ENCODE results near the gene EHBP1.

EHBP1 gene

GRCh38 chr2:62706721-62707521 lies 1.4 kb downstream of the EHBP1 start:
- TF ChIP-seq ZNF664 (tag by site-specific recombination; IDR thresholded peaks at IDR 0.05): no peak
- TF ChIP-seq SCRT2 (tag by site-specific recombination; IDR thresholded peaks at IDR 0.05): peak; percentile 86
- 0 out of 2 replicates have a peak, but pooled peaks have one; percentile 0 for TF ChIP-seq ZNF18 (tag by site-specific recombination; IDR thresholded peaks at IDR 0.05)
- 0 out of 2 replicates have a peak, but pooled peaks have one; percentile 2 for TF ChIP-seq ZBTB17 (tag by site-specific recombination; IDR thresholded peaks at IDR 0.05)
- TF ChIP-seq PATZ1 (tag by site-specific recombination; IDR thresholded peaks at IDR 0.05): no peak
- 0 out of 2 replicates have a peak, but pooled peaks have one; percentile 19 for TF ChIP-seq FEZF1 (tag by site-specific recombination; IDR thresholded peaks at IDR 0.05)
- Histone ChIP-seq H3K4me1 (ENCODE audit: control insufficient read depth, insufficient read depth, low read length) (peaks cover 6% of the 10 kb centered on the region), H3K27ac (ENCODE audit: extremely low read depth, low read depth, low read length) (no peak overlapping the region; the same call in 1 of the 2 replicates), H3K9me3 (ENCODE audit: control insufficient read depth, insufficient read depth, low read depth, low read length) (no peaks in the 10 kb centered on the region), H3K36me3 (ENCODE audit: control insufficient read depth in 2 of 2, insufficient read depth in 1 of 2, low read length in 2 of 2) (peaks cover 7 to 34% of the 10 kb centered on the region in 2 experiments), H3K4me3 (ENCODE audit: low read depth, low read length) (peak overlapping the region; percentile 87)
- CTCF ChIA-PET: no interaction called here
- POLR2A ChIA-PET: no interaction called here

- Histone ChIP-seq H3K27ac (ENCODE audit: extremely low read depth, low read depth, low read length) (no peak overlapping the region), H3K9me3 (ENCODE audit: control insufficient read depth, insufficient read depth, low read depth, low read length) (no peaks in the 10 kb centered on the region), H3K36me3 (ENCODE audit: control insufficient read depth in 2 of 2, insufficient read depth in 1 of 2, low read length in 2 of 2) (peaks cover 7 to 36% of the 10 kb centered on the region in 2 experiments), H3K4me3 (ENCODE audit: low read depth, low read length) (no peak overlapping the region), H3K4me1 (ENCODE audit: control insufficient read depth, insufficient read depth, low read length) (peaks cover 6% of the 10 kb centered on the region)
- POLR2A ChIA-PET: no interaction called here
- CTCF ChIA-PET: interaction anchor here (0.6 kb wide), 1 partner anchor 99 kb away, joined by 3 read pairs; no protein-coding TSS in a partner anchor
- TF ChIP-seq ZNF404 (tag by site-specific recombination; IDR thresholded peaks at IDR 0.05) (no peak), BCL11B (tag by site-specific recombination; IDR thresholded peaks at IDR 0.05; ENCODE audit: low read depth) (no peak), ZNF548 (tag by site-specific recombination; IDR thresholded peaks at IDR 0.05) (no peak), ZNF169 (tag by site-specific recombination; IDR thresholded peaks at IDR 0.05) (no peak), FEZF1 (tag by site-specific recombination; IDR thresholded peaks at IDR 0.05) (no peak), ELK4 (IDR thresholded peaks at IDR 0.05; ENCODE audit: borderline replicate concordance, low read depth, low read length) (no peak), KLF9 (tag by site-specific recombination; IDR thresholded peaks at IDR 0.05; ENCODE audit: low read depth) (no peak), ZSCAN30 (tag by site-specific recombination; IDR thresholded peaks at IDR 0.05) (no peak), ZNF449 (tag by site-specific recombination; IDR thresholded peaks at IDR 0.05) (no peak), PRDM2 (tag by site-specific recombination; IDR thresholded peaks at IDR 0.05; ENCODE audit: borderline replicate concordance) (no peak), KLF17 (tag by site-specific recombination; IDR thresholded peaks at IDR 0.05) (no peak), ZSCAN16 (tag by site-specific recombination; IDR thresholded peaks at IDR 0.05) (no peak), ZNF214 (tag by site-specific recombination; IDR thresholded peaks at IDR 0.05; ENCODE audit: borderline replicate concordance) (no peak), ZNF830 (tag by site-specific recombination; IDR thresholded peaks at IDR 0.05; ENCODE audit: low read depth) (no peak)
Observed at GRCh38 chr2:62708751-62709150, 3.2 kb downstream of the EHBP1 start.
